Mesendoderm (in vitro differentiated cells): ENCODE measurements around the gene NTNG1. TPM values are rescaled to one million over a fixed set of nuclear protein-coding genes. Genes with fewer than 3 reads are reported as not detected.
"Not testable (repeated sequence)": the region's sequence is repeated elsewhere in the genome, so short reads cannot be mapped to it uniquely, and the experiment has no call there.

ENCODE experiments used
- DNase-seq: peaks from one replicate; pipeline ENCODE4 v3.0.0; 2013
- H2AK5ac ChIP-seq: 2 replicates; pipeline ENCODE4 v1.6.1; 2013; ENCODE audit warnings: low read length, inconsistent platforms
- H2BK120ac ChIP-seq: 2 replicates; pipeline ENCODE4 v1.6.1; 2013; ENCODE audit warnings: low read depth, mild to moderate bottlenecking, low read length, moderate library complexity, mixed read lengths
- H2BK15ac ChIP-seq: replicated peaks from 2 replicates; pipeline ENCODE4 v1.6.1; 2013; ENCODE audit warnings: low read depth, mild to moderate bottlenecking, moderate library complexity
- H2BK5ac ChIP-seq: 2 replicates; pipeline ENCODE4 v1.6.1; 2013; ENCODE audit warnings: low read length, inconsistent platforms
- H3K18ac ChIP-seq: 2 replicates; pipeline ENCODE4 v1.6.1; 2013; ENCODE audit warnings: mild to moderate bottlenecking, low read length, mixed read lengths
- H3K23ac ChIP-seq: one replicate; pipeline ENCODE4 v1.6.1; 2013; ENCODE audit warnings: low read length
- H3K27ac ChIP-seq: 2 replicates; pipeline ENCODE4 v1.5.1; 2013; ENCODE audit warnings: low read depth, mild to moderate bottlenecking, inconsistent platforms, low read length, moderate library complexity
- H3K27me3 ChIP-seq: 2 replicates; pipeline ENCODE4 v1.6.1; 2013; ENCODE audit warnings: low read length, control low read depth, mild to moderate bottlenecking, inconsistent platforms; ENCODE audit not compliant: insufficient read depth, poor library complexity
- H3K36me3 ChIP-seq: 2 replicates; pipeline ENCODE4 v1.6.1; 2013; ENCODE audit warnings: low read length, inconsistent platforms; ENCODE audit not compliant: control insufficient read depth, insufficient read depth
- H3K4ac ChIP-seq: one replicate; pipeline ENCODE4 v1.6.1; 2013; ENCODE audit warnings: low read depth, mild to moderate bottlenecking, low read length, moderate library complexity
- H3K4me1 ChIP-seq: 2 replicates; pipeline ENCODE4 v1.6.1; 2013; ENCODE audit warnings: low read depth, low read length, inconsistent platforms; ENCODE audit not compliant: control insufficient read depth
- H3K4me2 ChIP-seq: 2 replicates; pipeline ENCODE4 v1.6.1; 2013; ENCODE audit warnings: low read length
- H3K4me3 ChIP-seq: 2 replicates; pipeline ENCODE4 v1.5.1; 2013; ENCODE audit warnings: mild to moderate bottlenecking, low read length
- H3K56ac ChIP-seq: one replicate; pipeline ENCODE4 v1.6.1; 2013; ENCODE audit warnings: low read length
- H3K79me1 ChIP-seq: 2 replicates; pipeline ENCODE4 v1.6.1; 2013; ENCODE audit warnings: low read length, inconsistent platforms
- H3K79me2 ChIP-seq: 2 replicates; pipeline ENCODE4 v1.6.1; 2013; ENCODE audit warnings: mild to moderate bottlenecking, low read length; ENCODE audit not compliant: control insufficient read depth, insufficient read depth
- H3K9ac ChIP-seq: 2 replicates; pipeline ENCODE4 v1.6.1; 2013; ENCODE audit warnings: low read length, inconsistent platforms
- H4K5ac ChIP-seq: one replicate; pipeline ENCODE4 v1.6.1; 2013; ENCODE audit warnings: low read length
- H4K8ac ChIP-seq: one replicate; pipeline ENCODE4 v1.6.1; 2013; ENCODE audit warnings: low read depth, mild to moderate bottlenecking, control low read depth, low read length, moderate library complexity
- WGBS: extraction: QIAGEN DNeasy Blood & Tissue Kit; methylation state at CpG from one replicate; pipeline ENCODE4 v1.1.7; 2013; ENCODE audit warnings: low lambda C conversion rate, missing lambda C conversion rate; ENCODE audit not compliant: insufficient coverage; ENCODE audit errors: extremely low coverage; 5-methylcytosine and 5-hydroxymethylcytosine counted together
- polyA plus RNA-seq, 2 experiments: library from polyadenylated mRNA; stranded (reverse); fragments of 200-250 nt; gene quantifications; one replicate each; pipeline ENCODE4 v1.2.3, GENCODE V29; 2013

NTNG1 gene
- polyA plus RNA-seq (2013, experiment 1 of 2): 6.0 TPM
- polyA plus RNA-seq (2013, experiment 2 of 2): 6.0 TPM

DNA sequence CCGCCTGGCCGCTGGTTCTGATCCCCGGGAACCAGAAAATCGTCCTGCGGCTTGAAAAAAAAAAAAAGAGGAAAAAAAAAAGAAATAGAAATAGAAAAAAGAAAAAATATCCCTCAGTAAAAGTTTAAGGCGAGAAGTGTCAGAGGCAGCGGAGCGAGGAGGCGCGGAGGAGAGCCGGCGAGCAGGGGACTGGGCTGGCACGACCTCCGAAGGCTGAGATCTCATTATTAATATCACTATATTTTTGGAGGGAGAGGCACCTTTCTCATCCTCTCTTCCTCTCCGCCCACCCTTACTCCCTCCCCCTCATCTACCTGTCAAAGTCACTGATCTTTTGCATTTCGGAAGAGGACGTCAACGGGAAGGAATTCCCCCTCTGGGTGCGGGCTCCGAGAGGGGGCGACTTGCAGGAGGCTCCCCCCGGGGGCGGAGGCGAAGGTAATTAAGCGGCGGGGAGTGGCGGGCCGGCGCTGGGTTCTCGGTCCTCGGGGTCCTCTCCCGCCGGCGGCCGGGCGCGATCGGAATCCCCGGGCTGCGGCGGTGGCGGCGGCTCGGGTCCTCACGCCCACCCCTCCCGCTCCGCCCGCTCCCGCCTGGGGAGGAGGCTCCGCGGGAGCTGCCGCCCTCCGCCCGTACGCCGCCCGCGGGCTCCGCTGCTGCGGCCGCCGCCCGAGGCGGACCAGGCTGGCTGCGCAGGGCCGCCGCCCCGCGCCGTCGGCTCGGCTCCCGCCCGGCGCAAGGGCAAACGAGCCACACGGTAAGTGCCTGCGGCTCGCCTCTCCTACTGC is at the start of gene NTNG1:
NTNG1 (plus strand) TSS at position 337 of the 788 bp plus-strand sequence.
- WGBS: no CpG with 5 or more reads among the region's 79 CpGs
- H2BK5ac ChIP-seq: no peak within 1 kb of the TSS
- peak; percentile 92 for DNase-seq
- H3K18ac ChIP-seq: peak within 1 kb of the TSS; percentile 89
- H2BK15ac ChIP-seq: peak within 1 kb of the TSS; percentile 8
- no peaks in the 10 kb centered on the region for H3K27me3 ChIP-seq
- H3K56ac ChIP-seq: peak within 1 kb of the TSS; percentile 75
- H3K27ac ChIP-seq: peak within 1 kb of the TSS; percentile 84
- H3K36me3 ChIP-seq: no peaks in the 10 kb centered on the region
- H3K9ac ChIP-seq: peak within 1 kb of the TSS; percentile 62
- no peak within 1 kb of the TSS for H4K5ac ChIP-seq
- H2AK5ac ChIP-seq: no peak within 1 kb of the TSS
- H4K8ac ChIP-seq: no peak within 1 kb of the TSS
- H3K4me1 ChIP-seq: peaks cover 5% of the 10 kb centered on the region
- H3K79me2 ChIP-seq: no peaks in the 10 kb centered on the region
- no peaks in the 10 kb centered on the region for H3K79me1 ChIP-seq
- peak within 1 kb of the TSS; percentile 93 for H3K4me2 ChIP-seq
- H3K4ac ChIP-seq: peak within 1 kb of the TSS; percentile 17
- no peak within 1 kb of the TSS for H3K23ac ChIP-seq
- H2BK120ac ChIP-seq: peak within 1 kb of the TSS; percentile 35
- H3K4me3 ChIP-seq: peak within 1 kb of the TSS; percentile 52

DNA sequence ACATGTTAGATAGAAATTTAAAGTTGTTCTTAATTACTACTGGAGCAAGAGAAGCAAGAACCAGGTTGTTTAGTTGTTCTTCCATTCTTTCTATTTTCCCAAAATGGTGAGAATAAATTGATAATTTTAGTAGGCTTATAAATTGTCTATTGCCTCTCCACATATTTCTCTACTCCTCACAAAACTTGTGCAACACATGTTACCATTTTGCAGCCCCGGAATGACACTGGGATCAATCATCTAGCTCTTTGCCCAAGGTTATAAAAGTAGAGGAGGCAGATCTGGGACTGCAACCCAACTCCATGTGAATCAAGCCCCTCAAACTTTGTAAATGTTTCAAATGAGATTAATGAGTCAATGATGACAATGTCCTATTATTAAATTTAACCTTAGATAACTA is 49.4 kb upstream of the NTNG1 start:
- H3K36me3 ChIP-seq: no peaks in the 10 kb centered on the region
- no peak overlapping the region for H2AK5ac ChIP-seq
- H2BK120ac ChIP-seq: no peak overlapping the region
- no peak overlapping the region for H3K23ac ChIP-seq
- H3K27me3 ChIP-seq: no peaks in the 10 kb centered on the region
- no peaks in the 10 kb centered on the region for H3K4me1 ChIP-seq
- no CpG with 5 or more reads among the region's 1 CpG for WGBS
- H3K4ac ChIP-seq: no peak overlapping the region
- no peak overlapping the region for H3K4me3 ChIP-seq
- no peaks in the 10 kb centered on the region for H3K79me2 ChIP-seq
- H3K18ac ChIP-seq: no peak overlapping the region
- H3K79me1 ChIP-seq: no peaks in the 10 kb centered on the region
- H2BK15ac ChIP-seq: no peak overlapping the region
- no peak overlapping the region for H3K27ac ChIP-seq
- no peak overlapping the region for H3K9ac ChIP-seq
- H3K56ac ChIP-seq: no peak overlapping the region
- no peak overlapping the region for H4K5ac ChIP-seq
- no peak for DNase-seq
- no peak overlapping the region for H2BK5ac ChIP-seq
- H3K4me2 ChIP-seq: no peak overlapping the region
- H4K8ac ChIP-seq: no peak overlapping the region

DNA sequence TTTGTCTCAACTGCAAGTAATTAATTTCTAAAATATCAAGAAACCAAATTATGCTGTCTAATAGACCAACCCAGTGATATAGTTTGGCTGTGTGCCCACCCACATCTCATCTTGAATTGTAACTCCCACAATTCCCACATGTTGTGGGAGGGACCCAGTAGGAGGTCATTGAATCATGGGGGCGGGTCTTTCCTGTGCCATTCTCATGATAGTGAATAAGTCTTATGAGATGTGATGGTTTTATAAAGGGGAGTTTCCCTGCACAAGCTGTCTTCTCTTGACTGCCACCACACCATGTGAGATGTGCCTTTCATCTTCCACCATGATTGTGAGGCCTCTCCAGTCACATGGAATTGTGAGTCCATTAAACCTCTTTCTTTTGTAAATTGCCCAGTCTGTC is 47.4 kb upstream of the NTNG1 start:
- not testable (repeated sequence) for H3K18ac ChIP-seq, DNase-seq, H3K4me1 ChIP-seq, H2BK5ac ChIP-seq, H3K79me2 ChIP-seq, H3K4me2 ChIP-seq, H3K9ac ChIP-seq, H3K56ac ChIP-seq, H3K4ac ChIP-seq, H2AK5ac ChIP-seq, H2BK120ac ChIP-seq, H4K8ac ChIP-seq, H3K27ac ChIP-seq, H3K27me3 ChIP-seq, H3K23ac ChIP-seq, H3K79me1 ChIP-seq, H4K5ac ChIP-seq, H3K36me3 ChIP-seq, H2BK15ac ChIP-seq, H3K4me3 ChIP-seq
- no CpG with 5 or more reads among the region's 1 CpG for WGBS

DNA sequence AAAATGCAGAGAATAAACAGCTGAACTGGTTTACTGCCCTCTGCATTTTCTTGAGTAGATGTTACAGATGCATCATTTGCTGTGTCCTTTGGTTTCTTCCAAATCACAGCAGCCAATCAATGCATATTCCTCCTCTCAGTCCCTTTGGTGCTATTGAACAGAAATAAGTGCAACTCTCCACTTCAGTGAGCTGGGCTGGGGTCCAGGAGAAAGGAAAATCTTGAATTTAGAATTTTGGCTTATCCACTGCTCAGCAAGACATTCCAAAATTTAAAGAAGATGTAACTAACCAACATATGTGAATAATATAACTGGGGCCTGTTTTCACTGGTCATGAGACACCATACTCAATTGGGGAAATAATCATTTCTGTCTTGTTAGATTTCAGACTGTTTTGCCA is 45.2 kb upstream of the NTNG1 start:
- Histone ChIP-seq H3K4me3 (no peak overlapping the region), H3K27me3 (no peaks in the 10 kb centered on the region), H4K5ac (no peak overlapping the region), H3K79me1 (no peaks in the 10 kb centered on the region), H4K8ac (no peak overlapping the region), H2AK5ac (no peak overlapping the region), H3K9ac (no peak overlapping the region), H2BK5ac (no peak overlapping the region), H3K56ac (no peak overlapping the region), H3K36me3 (no peaks in the 10 kb centered on the region), H3K18ac (no peak overlapping the region), H3K23ac (no peak overlapping the region), H2BK120ac (no peak overlapping the region), H3K4me1 (no peaks in the 10 kb centered on the region), H3K4ac (no peak overlapping the region), H3K4me2 (no peak overlapping the region), H2BK15ac (no peak overlapping the region), H3K79me2 (no peaks in the 10 kb centered on the region), H3K27ac (no peak overlapping the region)
- DNase-seq: no peak

DNA sequence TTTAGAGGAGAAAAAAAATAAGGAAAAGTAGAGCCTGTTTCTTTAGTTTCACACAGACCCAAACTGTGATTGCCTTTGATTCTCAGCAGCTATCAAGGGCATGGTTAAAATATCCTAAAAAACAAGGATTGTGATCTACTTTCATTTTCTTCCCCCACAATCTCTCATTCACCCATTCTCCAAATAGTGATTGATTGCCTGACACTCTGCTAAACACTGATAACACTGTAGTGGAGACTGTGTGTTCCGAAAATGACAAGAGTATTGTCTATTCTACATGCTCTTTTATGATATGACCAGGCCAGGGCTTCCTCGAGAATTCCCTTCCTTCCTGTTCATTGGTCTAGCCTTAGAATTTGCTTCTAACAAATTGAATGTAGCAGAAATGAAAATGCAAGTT is 44.1 kb upstream of the NTNG1 start:
- no peak overlapping the region for H2AK5ac ChIP-seq
- H3K27me3 ChIP-seq: no peaks in the 10 kb centered on the region
- H3K9ac ChIP-seq: no peak overlapping the region
- H3K27ac ChIP-seq: no peak overlapping the region
- H3K4me1 ChIP-seq: no peaks in the 10 kb centered on the region
- H3K79me2 ChIP-seq: no peaks in the 10 kb centered on the region
- H2BK120ac ChIP-seq: no peak overlapping the region
- no peak overlapping the region for H3K56ac ChIP-seq
- H4K5ac ChIP-seq: no peak overlapping the region
- DNase-seq: no peak
- H3K23ac ChIP-seq: no peak overlapping the region
- no peak overlapping the region for H4K8ac ChIP-seq
- no peak overlapping the region for H3K4ac ChIP-seq
- no peak overlapping the region for H2BK15ac ChIP-seq
- H2BK5ac ChIP-seq: no peak overlapping the region
- H3K79me1 ChIP-seq: no peaks in the 10 kb centered on the region
- H3K18ac ChIP-seq: no peak overlapping the region
- no peak overlapping the region for H3K4me3 ChIP-seq
- H3K4me2 ChIP-seq: no peak overlapping the region
- no CpG with 5 or more reads among the region's 2 CpGs for WGBS
- no peaks in the 10 kb centered on the region for H3K36me3 ChIP-seq

DNA sequence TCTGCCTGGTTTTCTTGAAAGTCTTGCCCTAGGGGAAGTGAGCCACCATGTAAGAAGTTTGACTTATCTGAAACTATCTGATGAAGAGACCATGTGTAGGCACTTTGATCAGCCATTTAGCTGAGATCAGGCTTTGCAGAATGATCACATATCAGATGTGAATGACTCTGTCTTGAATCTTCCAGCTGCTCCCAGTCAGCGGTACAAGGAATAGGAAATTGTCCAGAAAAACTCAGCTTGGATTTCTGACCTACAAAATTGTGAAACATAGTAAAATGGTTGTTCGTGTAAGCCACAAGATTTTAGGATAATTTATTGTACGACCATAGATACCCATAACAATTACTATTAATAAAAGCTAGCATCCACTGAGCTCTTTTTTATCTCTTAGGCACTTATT is 41.9 kb upstream of the NTNG1 start:
- no peaks in the 10 kb centered on the region for H3K36me3 ChIP-seq
- no peaks in the 10 kb centered on the region for H3K79me2 ChIP-seq
- H2BK15ac ChIP-seq: no peak overlapping the region
- no peak overlapping the region for H3K9ac ChIP-seq
- H3K4me3 ChIP-seq: no peak overlapping the region
- H3K4ac ChIP-seq: no peak overlapping the region
- DNase-seq: no peak
- no peak overlapping the region for H2BK120ac ChIP-seq
- H2AK5ac ChIP-seq: no peak overlapping the region
- H2BK5ac ChIP-seq: no peak overlapping the region
- H4K5ac ChIP-seq: no peak overlapping the region
- no CpG with 5 or more reads among the region's 3 CpGs for WGBS
- H3K27ac ChIP-seq: no peak overlapping the region
- no peaks in the 10 kb centered on the region for H3K27me3 ChIP-seq
- no peak overlapping the region for H3K23ac ChIP-seq
- H3K4me2 ChIP-seq: no peak overlapping the region
- no peaks in the 10 kb centered on the region for H3K79me1 ChIP-seq
- H3K18ac ChIP-seq: no peak overlapping the region
- no peak overlapping the region for H3K56ac ChIP-seq
- H4K8ac ChIP-seq: no peak overlapping the region
- no peaks in the 10 kb centered on the region for H3K4me1 ChIP-seq
